ENCODE results near the gene CAPN1. TPM values are rescaled to one million over a fixed set of nuclear protein-coding genes. Genes with fewer than 3 reads are reported as not detected.
"Not testable (repeated sequence)": the region's sequence is repeated elsewhere in the genome, so short reads cannot be mapped to it uniquely, and the experiment has no call there.

The CAPN1 gene
- total RNA-seq, 2 experiments from 2014 or later = 164 to 174 TPM

DNA sequence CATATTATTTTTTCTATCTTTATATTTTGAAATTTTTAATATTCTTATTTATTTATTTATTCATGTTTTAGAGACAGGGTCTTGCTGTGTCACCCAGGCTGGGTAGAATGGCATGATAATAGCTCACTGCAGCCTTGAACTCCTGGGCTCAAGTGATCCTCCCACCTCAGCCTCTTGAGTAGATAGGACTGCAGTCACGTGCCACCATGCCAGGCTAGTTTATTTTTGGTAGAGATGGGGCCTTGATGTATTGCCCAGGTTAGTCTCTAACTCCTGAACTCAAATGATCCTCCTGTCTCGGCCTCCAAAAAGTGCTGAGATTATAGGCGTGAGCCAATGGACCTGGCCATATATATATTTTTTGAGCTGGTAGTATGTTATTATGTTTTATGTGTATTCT lies 14.1 kb upstream of the CAPN1 start:
- Mint-ChIP-seq H3K9me3 (no peaks in the 10 kb centered on the region), H3K4me1 (peaks cover 11% of the 10 kb centered on the region), H3K27ac (no peak overlapping the region), H3K36me3 (no peaks in the 10 kb centered on the region), H3K27me3 (peaks cover 3% of the 10 kb centered on the region), H3K4me3 (no peak overlapping the region)
- no peak for ATAC-seq (ENCODE audit: low read depth)
- DNase-seq = no peak
- POLR2A ChIA-PET = no interaction called here

DNA sequence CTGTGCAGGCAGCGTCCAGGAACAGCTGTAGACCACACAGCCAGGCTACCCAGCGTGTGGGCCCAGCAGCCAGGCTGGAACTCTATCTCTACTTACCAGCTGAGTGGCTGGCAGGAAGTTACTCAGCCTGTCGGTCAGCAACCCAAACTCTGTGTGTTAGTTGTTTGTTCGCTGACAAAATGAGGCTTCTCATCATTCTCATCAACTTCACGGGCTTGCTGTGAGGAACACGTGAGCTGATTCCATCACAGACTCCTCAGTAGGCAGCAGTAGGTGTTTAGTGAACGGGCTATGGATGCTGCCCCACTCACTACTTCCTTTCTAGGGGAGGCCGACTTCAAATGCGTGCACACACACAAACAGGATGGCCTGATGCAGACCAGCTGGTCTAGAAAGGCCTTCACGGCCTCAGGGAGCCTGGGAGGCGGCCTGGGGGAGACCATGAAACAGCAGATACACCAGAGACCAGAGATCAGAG lies 12.5 kb upstream of the CAPN1 start:
- no peak for DNase-seq
- Mint-ChIP-seq H3K27me3 (peaks cover 3% of the 10 kb centered on the region), H3K27ac (peak overlapping the region; percentile 79), H3K4me3 (no peak overlapping the region), H3K4me1 (peaks cover 11% of the 10 kb centered on the region), H3K36me3 (no peaks in the 10 kb centered on the region), H3K9me3 (no peaks in the 10 kb centered on the region)
- POLR2A ChIA-PET = interaction anchor here (0.7 to 2.4 kb wide), 3 partner anchors 13 to 40 kb away, joined by 4 to 11 read pairs (median 6); partner anchors contain the start of gene CAPN1
- ATAC-seq (ENCODE audit: low read depth) = peak; percentile 50

DNA sequence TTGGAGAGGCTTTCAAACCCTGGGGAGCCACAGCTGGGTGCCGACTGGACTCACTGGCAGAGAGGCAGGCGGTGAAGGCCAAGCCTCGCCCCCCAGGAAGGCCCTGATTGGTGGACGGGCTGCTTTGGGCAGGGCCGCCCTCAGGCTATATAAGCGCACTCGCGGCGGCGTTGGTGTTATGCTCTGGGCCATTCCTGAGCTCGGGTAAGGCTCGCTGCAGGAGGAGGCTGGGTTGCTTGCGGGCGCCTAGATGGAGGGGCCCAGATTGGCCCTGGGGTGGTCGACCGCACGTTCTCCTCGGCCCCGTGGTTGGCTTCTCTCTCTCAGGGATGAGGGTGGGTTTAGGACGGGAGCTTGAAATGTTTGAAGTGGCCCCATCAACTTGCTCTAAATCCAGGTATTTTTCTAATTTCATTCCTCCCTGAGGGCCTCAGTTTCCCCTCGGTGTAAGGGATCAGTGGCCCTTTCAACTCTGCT lies 11.6 kb upstream of the CAPN1 start, which contains the start of gene SPDYC:
SPDYC (plus strand) TSS at position 176 of the 477 bp plus-strand sequence. CDS start 1,125 bp downstream, outside the sequence.
- Mint-ChIP-seq H3K27me3 (peaks cover 3% of the 10 kb centered on the region), H3K27ac (peak within 1 kb of the TSS; percentile 79), H3K9me3 (no peaks in the 10 kb centered on the region), H3K4me1 (peaks cover 11% of the 10 kb centered on the region), H3K36me3 (no peaks in the 10 kb centered on the region), H3K4me3 (no peak within 1 kb of the TSS)
- POLR2A ChIA-PET = interaction anchor here (1.7 to 2.4 kb wide), 2 partner anchors 12 to 35 kb away, joined by 6 to 11 read pairs; partner anchors contain the start of gene CAPN1
- no peak for DNase-seq
- ATAC-seq (ENCODE audit: low read depth) = no peak

DNA sequence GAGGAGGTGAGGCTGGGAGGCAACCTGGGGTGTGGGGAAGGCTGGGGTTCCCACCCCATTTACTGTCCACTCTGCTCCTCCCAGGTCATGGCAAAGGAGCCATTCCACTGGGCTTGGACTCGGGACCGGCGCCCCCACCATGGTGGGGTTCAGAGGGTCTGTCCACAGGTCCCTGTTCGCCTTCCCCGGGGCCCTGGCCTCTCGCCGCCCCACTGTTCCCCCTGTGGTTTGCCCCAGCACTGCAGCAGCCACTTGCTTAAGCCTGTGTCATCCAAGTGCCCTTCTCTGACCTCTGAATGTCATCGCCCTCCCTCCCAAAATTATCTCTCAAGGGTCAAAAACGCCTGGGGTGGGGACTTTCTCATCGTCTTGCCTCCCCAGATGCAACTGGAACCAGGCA lies 9.1 kb upstream of the CAPN1 start:
- no peaks in the 10 kb centered on the region for H3K27me3 Mint-ChIP-seq
- H3K36me3 Mint-ChIP-seq = no peaks in the 10 kb centered on the region
- DNase-seq (no peak), ATAC-seq (ENCODE audit: low read depth) (no peak)
- no peaks in the 10 kb centered on the region for H3K9me3 Mint-ChIP-seq
- H3K4me1 Mint-ChIP-seq = peaks cover 9% of the 10 kb centered on the region
- no peak overlapping the region for H3K27ac Mint-ChIP-seq
- H3K4me3 Mint-ChIP-seq = no peak overlapping the region
- POLR2A ChIA-PET = no interaction called here

GRCh38 chr11:65174571-65175010 lies 7.1 kb upstream of the CAPN1 start:
- H3K9me3 Mint-ChIP-seq; DNase-seq; POLR2A ChIA-PET; H3K4me3 Mint-ChIP-seq; H3K27me3 Mint-ChIP-seq; H3K36me3 Mint-ChIP-seq; ATAC-seq (ENCODE audit: low read depth); H3K27ac Mint-ChIP-seq; H3K4me1 Mint-ChIP-seq: not testable (repeated sequence)

- POLR2A ChIA-PET = interaction anchor here (0.5 to 4.5 kb wide), 11 partner anchors 11 to 257 kb away, joined by 3 to 30 read pairs (median 7); partner anchors contain the start of genes ARL2, DPF2, FAU and MRPL49
- peaks cover 4% of the 10 kb centered on the region for H3K36me3 Mint-ChIP-seq
- peak; percentile 77 for DNase-seq
- H3K4me3 Mint-ChIP-seq = peak overlapping the region; percentile 89
- ATAC-seq (ENCODE audit: low read depth) = peak; percentile 63
- peaks cover 17% of the 10 kb centered on the region for H3K4me1 Mint-ChIP-seq
- peak overlapping the region; percentile 77 for H3K27ac Mint-ChIP-seq
- no peaks in the 10 kb centered on the region for H3K9me3 Mint-ChIP-seq
- peaks cover 4% of the 10 kb centered on the region for H3K27me3 Mint-ChIP-seq
These were observed 705 bp upstream of the CAPN1 start for GRCh38 chr11:65180877-65181568.

GRCh38 chr11:65182258-65183170 lies 786 bp downstream of the CAPN1 start:
- POLR2A ChIA-PET = interaction anchor here (0.6 to 4.5 kb wide), 10 partner anchors 13 to 170 kb away, joined by 3 to 30 read pairs (median 9); partner anchors contain the start of genes DPF2, FAU, MRPL49 and POLA2
- ATAC-seq (ENCODE audit: low read depth) = peak; percentile 16

DNA sequence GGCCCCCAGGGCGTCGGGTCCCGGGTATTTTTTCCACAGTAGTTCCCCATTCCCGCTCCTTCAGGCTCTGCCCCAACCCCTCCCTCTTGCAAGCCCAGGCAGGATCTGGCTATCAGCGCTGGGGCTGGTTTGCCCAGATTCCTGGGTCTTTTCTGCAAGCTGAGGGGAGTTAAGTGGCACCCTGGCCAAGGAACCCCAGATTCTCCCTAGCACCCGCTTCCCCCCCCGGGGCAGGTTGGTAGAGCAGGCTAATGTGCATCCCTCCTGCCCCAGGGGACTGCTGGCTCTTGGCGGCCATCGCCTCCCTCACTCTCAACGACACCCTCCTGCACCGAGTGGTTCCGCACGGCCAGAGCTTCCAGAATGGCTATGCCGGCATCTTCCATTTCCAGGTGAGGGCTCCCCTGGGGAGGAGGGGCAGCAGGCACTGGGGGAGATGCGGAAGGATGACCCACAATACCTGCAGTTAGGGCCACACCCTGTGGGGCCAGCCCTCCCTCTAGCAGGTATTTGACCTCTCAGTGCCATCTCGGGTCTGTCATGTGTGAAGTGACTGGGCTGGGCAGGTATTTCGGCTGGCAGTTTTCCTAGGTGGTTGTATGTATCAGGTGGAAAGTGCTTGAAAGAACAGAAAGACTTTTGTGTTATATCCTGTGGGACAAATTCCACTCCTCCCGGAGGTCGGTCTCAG lies 1.6 kb downstream of the CAPN1 start:
- H3K27me3 Mint-ChIP-seq = peaks cover 4% of the 10 kb centered on the region
- H3K4me1 Mint-ChIP-seq = peaks cover 17% of the 10 kb centered on the region
- ATAC-seq (ENCODE audit: low read depth) = no peak
- H3K36me3 Mint-ChIP-seq = peaks cover 9% of the 10 kb centered on the region
- H3K9me3 Mint-ChIP-seq = no peaks in the 10 kb centered on the region
- peak overlapping the region; percentile 59 for H3K4me3 Mint-ChIP-seq
- H3K27ac Mint-ChIP-seq = no peak overlapping the region
- POLR2A ChIA-PET = interaction anchor here (1.6 to 4.5 kb wide), 5 partner anchors 13 to 79 kb away, joined by 6 to 30 read pairs (median 15); partner anchors contain the start of genes POLA2, SPDYC, SYVN1 and TM7SF2
- DNase-seq = no peak

More at GRCh38 chr11:65182258-65183170, 786 bp downstream of the CAPN1 start:
- Mint-ChIP-seq H3K9me3 (no peaks in the 10 kb centered on the region), H3K27ac (peak overlapping the region; percentile 71), H3K4me3 (peak overlapping the region; percentile 98), H3K27me3 (peaks cover 4% of the 10 kb centered on the region), H3K36me3 (peaks cover 9% of the 10 kb centered on the region), H3K4me1 (peaks cover 17% of the 10 kb centered on the region)
- DNase-seq = no peak

GRCh38 chr11:65184146-65184545 lies 2.4 kb downstream of the CAPN1 start:
- Mint-ChIP-seq H3K27ac (no peak overlapping the region), H3K4me3 (no peak overlapping the region), H3K27me3 (peaks cover 4% of the 10 kb centered on the region), H3K36me3 (peaks cover 9% of the 10 kb centered on the region), H3K4me1 (peaks cover 17% of the 10 kb centered on the region), H3K9me3 (no peaks in the 10 kb centered on the region)
- POLR2A ChIA-PET = interaction anchor here (4.4 kb wide), 1 partner anchor 67 kb away, joined by 15 read pairs; the partner anchor contains the start of gene ZNHIT2
- ATAC-seq (ENCODE audit: low read depth) (no peak), DNase-seq (no peak)

DNA sequence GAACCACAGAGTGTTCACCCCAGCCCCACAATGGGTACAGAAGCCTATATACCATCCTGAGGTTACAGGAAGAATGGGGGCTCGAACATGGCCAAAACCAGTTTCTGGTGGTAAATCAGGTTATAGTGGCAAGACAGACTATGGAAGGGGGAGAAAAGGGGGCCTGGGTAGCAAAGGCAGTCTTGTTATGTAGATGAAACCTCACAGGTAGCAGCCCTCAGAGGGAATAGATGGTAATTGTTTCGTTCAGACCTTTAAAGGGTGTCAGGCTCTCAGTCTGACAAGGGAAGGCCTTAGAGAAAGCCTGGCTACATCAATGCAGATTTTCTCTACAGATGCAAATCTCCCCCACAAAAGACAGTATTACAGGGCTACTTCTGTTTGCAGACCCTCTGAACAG lies 3.4 kb downstream of the CAPN1 start:
- ATAC-seq (ENCODE audit: low read depth) = no peak
- POLR2A ChIA-PET = no interaction called here
- Mint-ChIP-seq H3K4me3 (no peak overlapping the region), H3K4me1 (peaks cover 19% of the 10 kb centered on the region), H3K36me3 (peaks cover 19% of the 10 kb centered on the region), H3K27ac (no peak overlapping the region), H3K27me3 (no peaks in the 10 kb centered on the region), H3K9me3 (no peaks in the 10 kb centered on the region)
- no peak for DNase-seq

DNA sequence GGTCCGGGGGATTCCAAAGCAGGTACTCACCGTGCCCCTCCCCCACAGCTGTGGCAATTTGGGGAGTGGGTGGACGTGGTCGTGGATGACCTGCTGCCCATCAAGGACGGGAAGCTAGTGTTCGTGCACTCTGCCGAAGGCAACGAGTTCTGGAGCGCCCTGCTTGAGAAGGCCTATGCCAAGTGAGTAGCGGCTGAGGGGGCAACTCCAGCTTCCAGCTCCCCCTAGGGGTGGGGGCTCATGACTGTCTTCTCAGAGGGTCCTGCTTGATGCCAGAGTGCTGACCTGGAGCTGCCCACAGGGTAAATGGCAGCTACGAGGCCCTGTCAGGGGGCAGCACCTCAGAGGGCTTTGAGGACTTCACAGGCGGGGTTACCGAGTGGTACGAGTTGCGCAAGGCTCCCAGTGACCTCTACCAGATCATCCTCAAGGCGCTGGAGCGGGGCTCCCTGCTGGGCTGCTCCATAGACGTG lies 4.2 kb downstream of the CAPN1 start:
- H3K27me3 Mint-ChIP-seq = no peaks in the 10 kb centered on the region
- H3K36me3 Mint-ChIP-seq = peaks cover 23% of the 10 kb centered on the region
- ATAC-seq (ENCODE audit: low read depth) (no peak), DNase-seq (no peak)
- no peaks in the 10 kb centered on the region for H3K9me3 Mint-ChIP-seq
- POLR2A ChIA-PET = no interaction called here
- no peak overlapping the region for H3K4me3 Mint-ChIP-seq
- peaks cover 17% of the 10 kb centered on the region for H3K4me1 Mint-ChIP-seq
- H3K27ac Mint-ChIP-seq = no peak overlapping the region

- H3K27me3 Mint-ChIP-seq = no peaks in the 10 kb centered on the region
- ATAC-seq (ENCODE audit: low read depth) (no peak), DNase-seq (no peak)
- no peaks in the 10 kb centered on the region for H3K9me3 Mint-ChIP-seq
- H3K36me3 Mint-ChIP-seq = peaks cover 22% of the 10 kb centered on the region
- H3K4me1 Mint-ChIP-seq = peaks cover 17% of the 10 kb centered on the region
- POLR2A ChIA-PET = no interaction called here
- H3K4me3 Mint-ChIP-seq = no peak overlapping the region
- H3K27ac Mint-ChIP-seq = no peak overlapping the region
These were observed 5.0 kb downstream of the CAPN1 start for GRCh38 chr11:65186701-65187100.
